ENCODE measurements around the gene ZNF319. TPM values are rescaled to one million over a fixed set of nuclear protein-coding genes. Genes with fewer than 3 reads are reported as not detected.
A peak's percentile ranks its signal among the peaks of the same experiment; 100 is the strongest.

ZNF319 gene
- total RNA-seq, 3 donors from 2014 or later (not counting 1 experiment from before 2014, with no cell fraction given) = 15.9 to 31.3 (median 29.3) TPM

GRCh38 chr16:58029410-58029809 is 28.9 kb upstream of the ZNF319 start:
- Histone ChIP-seq H3K27me3 (ENCODE audit: control insufficient read depth, insufficient read depth, low read length) (peaks cover 10% of the 10 kb centered on the region), H3K36me3 (ENCODE audit: control insufficient read depth, insufficient read depth, low read length) (no peaks in the 10 kb centered on the region), H3K27ac (ENCODE audit: low read length) (no peak overlapping the region), H3K4me3 (ENCODE audit: low read length) (no peak overlapping the region), H3K4me1 (ENCODE audit: control insufficient read depth, insufficient read depth, low read length) (peaks cover 23% of the 10 kb centered on the region), H3K9me3 (ENCODE audit: control insufficient read depth, insufficient read depth, low read length) (no peaks in the 10 kb centered on the region)
- Mint-ChIP-seq H3K36me3 (no peaks in the 10 kb centered on the region), H3K27me3 (ENCODE audit: low read depth in 2 of 2) (peaks cover 14 to 19% of the 10 kb centered on the region in 2 donors), H3K4me1 (peaks cover 0 to 8% of the 10 kb centered on the region in 2 donors), H3K4me3 (peak overlapping the region; percentile 55), H3K9me3 (no peaks in the 10 kb centered on the region), H3K27ac (no peak overlapping the region)
- ATAC-seq (no peak), DNase-seq (no peak)
- TF ChIP-seq CTCF (IDR thresholded peaks at IDR 0.05) = no peak
- 82% methylated on average over 2 of the region's 2 CpGs for WGBS (ENCODE audit: insufficient coverage)
- intact Hi-C loops (cut with micrococcal nuclease) = loop anchor here (10.0 kb wide), 1 partner anchor 165 kb away; the partner anchor contains the start of gene CSNK2A2

- 59% methylated on average over 6 of the region's 6 CpGs for WGBS (ENCODE audit: insufficient coverage)
- H3K36me3 Mint-ChIP-seq = no peaks in the 10 kb centered on the region
- H3K4me3 Mint-ChIP-seq = no peak overlapping the region
- no peak for DNase-seq
- H3K27ac ChIP-seq (ENCODE audit: low read length) = no peak overlapping the region
- ATAC-seq = no peak
- peaks cover 14 to 19% of the 10 kb centered on the region in 2 donors for H3K27me3 Mint-ChIP-seq (ENCODE audit: low read depth in 2 of 2)
- H3K27me3 ChIP-seq (ENCODE audit: control insufficient read depth, insufficient read depth, low read length) = peaks cover 10% of the 10 kb centered on the region
- no peaks in the 10 kb centered on the region for H3K9me3 Mint-ChIP-seq
- no peak for TF ChIP-seq CTCF (IDR thresholded peaks at IDR 0.05)
- H3K9me3 ChIP-seq (ENCODE audit: control insufficient read depth, insufficient read depth, low read length) = no peaks in the 10 kb centered on the region
- H3K4me1 Mint-ChIP-seq = peaks cover 0 to 8% of the 10 kb centered on the region in 2 donors
- no peak overlapping the region for H3K4me3 ChIP-seq (ENCODE audit: low read length)
- peaks cover 27% of the 10 kb centered on the region for H3K4me1 ChIP-seq (ENCODE audit: control insufficient read depth, insufficient read depth, low read length)
- H3K27ac Mint-ChIP-seq = no peak overlapping the region
- intact Hi-C loops (cut with micrococcal nuclease) = loop anchor here (10.0 kb wide), 1 partner anchor 166 kb away; the partner anchor contains the start of gene CSNK2A2
- no peaks in the 10 kb centered on the region for H3K36me3 ChIP-seq (ENCODE audit: control insufficient read depth, insufficient read depth, low read length)
Observed at GRCh38 chr16:58028541-58029070, 28.1 kb upstream of the ZNF319 start.

- Histone ChIP-seq H3K27ac (ENCODE audit: low read length) (no peak overlapping the region), H3K27me3 (ENCODE audit: control insufficient read depth, insufficient read depth, low read length) (peaks cover 10% of the 10 kb centered on the region), H3K36me3 (ENCODE audit: control insufficient read depth, insufficient read depth, low read length) (no peaks in the 10 kb centered on the region), H3K4me1 (ENCODE audit: control insufficient read depth, insufficient read depth, low read length) (peaks cover 27% of the 10 kb centered on the region), H3K9me3 (ENCODE audit: control insufficient read depth, insufficient read depth, low read length) (no peaks in the 10 kb centered on the region), H3K4me3 (ENCODE audit: low read length) (no peak overlapping the region)
- no peak for ATAC-seq
- Mint-ChIP-seq H3K27me3 (ENCODE audit: low read depth in 2 of 2) (peaks cover 14 to 19% of the 10 kb centered on the region in 2 donors), H3K4me1 (peaks cover 0 to 8% of the 10 kb centered on the region in 2 donors), H3K9me3 (no peaks in the 10 kb centered on the region), H3K36me3 (no peaks in the 10 kb centered on the region), H3K4me3 (peak overlapping the region; percentile 57), H3K27ac (no peak overlapping the region)
- WGBS (ENCODE audit: insufficient coverage) = 98% methylated on average over 8 of the region's 8 CpGs
- no peak for DNase-seq
- no peak for TF ChIP-seq CTCF (IDR thresholded peaks at IDR 0.05)
- intact Hi-C loops (cut with micrococcal nuclease) = loop anchor here (10.0 kb wide), 1 partner anchor 167 kb away; the partner anchor contains the start of gene CSNK2A2
Observed at GRCh38 chr16:58027916-58028455, 27.5 kb upstream of the ZNF319 start.

Measured in natural killer cell (primary cell).